ENCODE results near the gene NTN5. TPM values are rescaled to one million over a fixed set of nuclear protein-coding genes. Genes with fewer than 3 reads are reported as not detected.

The NTN5 gene
- total RNA-seq, 3 donors from 2014 or later: 0.22 to 1.2 (median 0.46) TPM

GRCh38 chr19:48616491-48617056 lies 56.2 kb downstream of the NTN5 start:
- H3K4me3 ChIP-seq: no peak overlapping the region
- no peaks in the 10 kb centered on the region for H3K9me3 ChIP-seq
- TF ChIP-seq CTCF (IDR thresholded peaks at IDR 0.05): no peak
- H3K4me1 ChIP-seq (ENCODE audit: low read depth): peaks cover 46% of the 10 kb centered on the region
- ATAC-seq (no peak), DNase-seq (peak in 1 of 3 donors; percentile 57)
- H3K36me3 ChIP-seq (ENCODE audit: low read depth): peaks cover 3% of the 10 kb centered on the region
- intact Hi-C loops (cut with DNase I, micrococcal nuclease): no loop called here

GRCh38 chr19:48616041-48616436 lies 56.8 kb downstream of the NTN5 start:
- peaks cover 46% of the 10 kb centered on the region for H3K4me1 ChIP-seq (ENCODE audit: low read depth)
- H3K36me3 ChIP-seq (ENCODE audit: low read depth): peaks cover 3% of the 10 kb centered on the region
- no peak overlapping the region for H3K4me3 ChIP-seq
- no peaks in the 10 kb centered on the region for H3K9me3 ChIP-seq
- TF ChIP-seq CTCF (IDR thresholded peaks at IDR 0.05): no peak
- ATAC-seq (no peak), DNase-seq (no peak)
- intact Hi-C loops (cut with DNase I, micrococcal nuclease): no loop called here

- H3K4me3 ChIP-seq: no peak overlapping the region
- DNase-seq (peak in 1 of 3 donors; percentile 60), ATAC-seq (no peak)
- H3K4me1 ChIP-seq (ENCODE audit: low read depth): peaks cover 46% of the 10 kb centered on the region
- H3K9me3 ChIP-seq: no peaks in the 10 kb centered on the region
- intact Hi-C loops (cut with DNase I, micrococcal nuclease): no loop called here
- H3K36me3 ChIP-seq (ENCODE audit: low read depth): peaks cover 3% of the 10 kb centered on the region
- TF ChIP-seq CTCF (IDR thresholded peaks at IDR 0.05): no peak
Measured at GRCh38 chr19:48615231-48616040, 57.4 kb downstream of the NTN5 start.

DNA sequence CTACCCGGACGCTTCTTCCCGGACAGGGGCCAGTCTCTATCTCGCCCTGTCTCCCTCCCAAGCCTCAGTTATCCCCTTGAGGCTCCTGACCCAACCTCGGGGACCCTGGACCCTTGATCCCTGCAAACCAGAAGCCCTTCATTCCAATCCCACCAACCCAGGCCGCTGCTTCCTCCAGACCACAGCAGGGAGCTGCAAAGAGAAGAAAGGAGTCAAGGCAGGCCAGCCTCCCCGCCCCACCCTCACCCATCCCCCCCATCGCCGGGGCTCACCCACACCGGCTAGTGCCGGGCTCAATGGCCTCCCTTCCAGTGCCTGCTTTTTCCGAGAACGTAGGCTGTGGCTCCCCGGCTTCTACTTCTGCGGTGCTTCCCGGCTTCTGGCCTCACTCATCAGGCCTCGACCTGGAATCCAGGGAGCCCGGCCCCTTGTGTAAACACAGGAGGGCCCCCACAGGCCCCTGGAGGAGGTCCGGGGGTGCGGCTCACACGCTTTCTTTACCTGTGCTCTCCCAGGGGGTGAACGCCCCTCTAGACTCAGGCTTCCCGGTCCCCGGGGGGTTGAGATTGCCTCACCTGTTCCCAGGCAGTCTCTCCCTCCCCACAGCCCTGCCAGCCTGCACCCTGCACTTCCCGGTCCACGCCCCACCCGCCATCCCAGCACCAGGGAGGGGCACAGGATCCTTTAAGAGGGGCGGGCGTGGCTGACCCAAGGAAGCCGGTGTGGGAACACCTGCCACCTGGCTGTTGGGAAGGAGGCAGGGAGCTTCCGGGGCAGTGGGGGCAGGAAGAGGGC lies 58.2 kb downstream of the NTN5 start, which contains the start of gene FAM83E:
FAM83E (minus strand) TSS at position 641 of the 795 bp plus-strand sequence. CDS start 1,704 bp downstream, outside the sequence.
- peak; percentile 74 for ATAC-seq
- peaks cover 3% of the 10 kb centered on the region for H3K36me3 ChIP-seq (ENCODE audit: low read depth)

More for the DNA sequence above, 58.2 kb downstream of the NTN5 start, which contains the start of gene FAM83E:
- intact Hi-C loops (cut with DNase I, micrococcal nuclease): no loop called here
- peak within 1 kb of the TSS; percentile 21 for H3K4me3 ChIP-seq
- H3K9me3 ChIP-seq: no peaks in the 10 kb centered on the region
- DNase-seq: peak; percentile 96 to 97 (median 96)
- H3K4me1 ChIP-seq (ENCODE audit: low read depth): peaks cover 42% of the 10 kb centered on the region
- peak; percentile 14 for TF ChIP-seq CTCF (IDR thresholded peaks at IDR 0.05)

Measured in mucosa of descending colon (tissue), 3 donors.